HG02759 (cell line): ENCODE results near the gene ASXL2.
"Not testable (repeated sequence)": the region's sequence is repeated elsewhere in the genome, so short reads cannot be mapped to it uniquely, and the experiment has no call there.

Source experiments
- ATAC-seq: cut with Tn5 transposase; IDR thresholded peaks from one replicate; pipeline ENCODE4 v1.9.1; 2021; ENCODE audit warnings: mild to moderate bottlenecking, moderate library complexity; ENCODE audit not compliant: unreplicated experiment

Gene ASXL2

DNA sequence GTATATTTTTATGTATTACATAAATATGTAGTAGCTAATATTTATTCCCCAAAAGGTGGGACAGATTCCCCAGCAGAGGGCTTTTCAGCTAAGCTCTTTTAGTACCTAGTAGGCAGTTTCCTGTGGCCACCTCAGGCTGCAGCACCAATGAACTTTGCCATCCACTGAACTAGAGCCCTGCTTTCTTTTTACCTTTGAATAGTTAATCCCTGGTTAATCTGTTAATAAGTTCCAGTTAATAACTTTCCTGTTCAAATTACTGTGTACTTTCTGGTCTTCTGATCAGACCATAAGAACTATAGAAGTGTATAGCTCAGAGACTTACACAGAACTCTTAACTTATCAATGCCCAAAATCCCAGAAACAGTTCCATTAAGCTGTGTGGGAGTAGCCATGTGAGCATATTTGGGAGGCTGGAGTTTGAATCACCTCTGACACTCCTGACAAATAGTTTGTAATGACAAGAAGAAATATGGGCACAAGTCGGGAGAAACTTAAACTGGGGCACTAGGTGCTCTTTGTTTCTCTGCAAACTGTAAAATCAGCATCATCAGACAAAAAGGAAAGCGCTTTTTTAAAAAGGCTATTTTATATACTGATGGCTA, 40.0 kb downstream of the ASXL2 start:
- no peak for ATAC-seq

DNA sequence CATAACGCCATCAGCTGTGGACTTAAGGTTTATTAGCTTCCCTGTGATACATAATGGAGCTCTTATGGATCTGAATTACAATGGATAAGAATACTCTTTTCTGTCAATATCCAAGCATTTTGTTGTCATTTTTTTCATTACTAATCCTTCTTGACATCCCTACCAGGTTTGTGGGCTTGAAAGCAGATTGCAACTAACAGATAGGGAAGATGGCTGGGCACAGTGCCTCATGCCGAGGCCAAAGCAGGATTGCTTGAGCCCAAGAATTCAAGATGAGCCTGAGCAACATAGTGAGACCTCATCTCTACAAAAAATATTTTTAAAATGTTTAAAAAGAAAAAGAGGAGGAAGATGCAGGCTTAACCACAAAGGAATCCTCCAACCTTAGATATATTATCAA, 42.4 kb downstream of the ASXL2 start:
- no peak for ATAC-seq

DNA sequence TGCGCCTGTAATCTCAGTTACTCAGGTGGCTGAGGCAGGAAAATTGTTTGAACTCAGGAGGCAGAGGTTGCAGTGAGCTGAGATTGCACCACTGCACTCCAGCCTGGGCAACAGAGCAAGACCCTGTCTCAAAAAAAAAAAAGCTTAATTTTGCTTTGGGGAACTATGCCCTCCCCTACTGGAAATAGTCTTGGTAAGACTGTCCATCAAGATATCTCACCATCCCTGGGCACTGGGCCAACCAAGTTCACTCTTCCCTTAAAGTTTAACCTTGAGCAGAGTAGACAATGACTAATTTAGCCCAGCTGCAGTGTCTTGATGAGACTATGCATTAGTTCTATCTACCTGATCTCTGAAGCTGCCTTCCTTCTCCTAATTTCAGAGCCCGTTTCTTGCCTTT, 44.7 kb downstream of the ASXL2 start:
- ATAC-seq: no peak

DNA sequence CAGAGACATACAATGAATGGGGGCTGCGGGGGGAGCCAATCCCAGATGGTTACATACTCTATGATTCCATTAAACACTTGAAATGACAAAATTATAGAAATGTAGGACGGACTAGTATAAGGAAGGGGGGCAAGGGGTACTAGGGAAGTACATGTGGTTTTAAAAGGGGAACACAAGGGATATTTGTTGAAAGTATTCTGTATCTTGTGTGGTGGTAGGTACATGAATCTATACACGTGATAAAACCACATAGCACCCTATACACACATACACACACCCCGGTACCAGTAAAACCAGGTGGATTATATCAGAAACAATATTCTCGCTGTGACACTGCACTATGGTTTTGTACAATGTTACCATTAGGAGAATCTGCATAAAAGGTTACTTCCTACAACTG, 45.4 kb downstream of the ASXL2 start:
- no peak for ATAC-seq

DNA sequence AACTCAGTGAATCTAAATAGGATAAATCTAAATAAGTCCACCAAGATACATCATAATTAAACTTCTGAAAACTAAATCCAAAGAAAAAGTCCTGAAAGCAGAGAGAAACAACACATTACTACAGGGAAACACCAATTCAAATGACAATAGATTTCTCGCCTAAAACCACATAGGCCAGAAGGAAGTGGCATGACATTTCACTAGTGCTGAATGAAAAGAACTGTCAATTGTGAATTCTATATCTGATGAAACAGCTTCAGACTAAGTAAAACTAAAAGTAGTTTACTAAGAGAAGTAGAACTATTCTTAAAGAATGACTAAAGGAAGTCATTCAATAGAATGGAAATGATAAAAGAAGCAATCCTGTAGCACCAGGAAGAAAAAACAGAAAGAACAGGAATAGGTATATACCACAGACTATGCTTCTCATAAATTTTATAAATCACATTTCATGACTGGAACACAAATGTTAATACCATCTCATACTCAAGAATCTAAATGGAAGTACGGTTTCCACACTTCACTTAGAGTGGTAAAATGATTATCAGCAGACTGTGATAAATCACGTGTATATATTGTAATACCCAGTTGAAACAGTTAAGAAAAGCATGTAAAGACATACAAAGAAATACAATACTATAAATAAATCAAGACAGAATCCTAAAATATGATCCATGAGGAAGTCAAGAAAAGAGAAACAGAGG, 46.4 kb downstream of the ASXL2 start:
- ATAC-seq: no peak

DNA sequence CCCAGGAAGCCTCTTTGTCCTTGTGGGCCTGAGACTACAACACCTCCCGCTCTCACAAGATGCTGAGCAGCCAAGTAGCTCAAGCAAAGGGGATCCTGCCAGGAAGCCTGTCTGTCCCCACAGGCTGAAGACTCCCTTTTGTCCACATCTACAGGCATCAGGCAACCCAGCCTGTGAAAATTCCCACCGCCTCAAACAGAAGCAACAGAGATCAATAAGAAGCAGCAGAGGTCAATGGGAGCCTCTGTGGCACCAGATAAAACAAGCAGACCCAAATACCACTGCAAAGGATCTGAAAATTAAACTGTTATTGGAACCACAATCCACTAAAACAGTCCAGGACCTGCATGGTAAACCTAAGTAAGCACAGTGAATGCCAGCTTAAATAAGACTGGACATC, 48.5 kb downstream of the ASXL2 start:
- no peak for ATAC-seq

DNA sequence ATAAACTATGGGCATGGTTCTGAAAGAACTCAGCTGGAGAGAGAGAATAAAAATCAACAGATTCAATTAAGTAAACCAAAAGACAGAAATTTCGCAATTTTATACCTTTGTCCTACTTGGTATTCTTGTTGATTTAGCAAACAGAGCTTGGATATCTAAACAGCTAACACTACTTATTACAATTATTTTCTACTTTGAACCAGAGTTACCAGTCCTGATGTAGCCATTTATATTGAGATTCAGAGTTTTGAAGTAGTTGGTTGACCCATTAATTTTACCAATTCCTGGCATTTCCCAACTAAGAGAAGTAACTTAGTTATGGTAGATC, 48.9 kb downstream of the ASXL2 start:
- ATAC-seq: no peak

DNA sequence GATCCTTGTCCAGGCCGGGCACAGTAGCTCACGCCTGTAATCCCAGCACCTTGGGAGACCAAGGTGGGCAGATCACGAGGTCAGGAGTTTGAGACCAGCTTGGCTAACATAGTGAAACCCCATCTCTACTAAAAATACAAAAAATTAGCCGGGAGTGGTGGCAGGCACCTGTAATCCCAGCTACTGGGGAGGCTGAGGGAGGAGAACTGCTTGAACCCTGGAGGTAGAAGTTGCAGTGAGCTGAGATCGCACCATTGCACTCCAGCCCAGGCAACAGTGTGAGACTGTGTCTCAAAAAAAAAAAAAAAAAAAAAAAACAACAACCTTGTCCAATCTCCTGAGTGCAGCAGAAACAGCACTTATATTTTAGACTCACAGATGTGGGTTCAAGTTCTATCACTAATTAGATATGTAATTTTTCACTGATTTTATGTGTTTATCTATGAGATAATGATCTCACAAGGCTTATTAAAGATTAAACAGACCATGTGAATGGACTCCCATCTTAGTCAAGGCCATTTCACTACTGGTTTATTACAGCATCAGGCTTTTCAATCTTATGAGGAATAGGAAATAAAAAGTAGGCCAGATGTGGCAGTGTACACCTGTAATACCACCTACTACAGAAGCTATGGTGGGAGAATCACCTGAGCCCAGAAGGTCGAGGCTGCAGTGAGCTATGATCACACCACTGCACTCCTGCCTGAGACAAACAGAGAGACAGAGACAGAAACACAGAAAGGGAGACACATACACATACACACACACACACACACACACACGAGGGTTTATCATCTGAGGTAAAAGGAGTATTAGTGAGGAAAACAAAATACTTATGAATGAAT, 49.5 kb downstream of the ASXL2 start:
- not testable (repeated sequence) for ATAC-seq

DNA sequence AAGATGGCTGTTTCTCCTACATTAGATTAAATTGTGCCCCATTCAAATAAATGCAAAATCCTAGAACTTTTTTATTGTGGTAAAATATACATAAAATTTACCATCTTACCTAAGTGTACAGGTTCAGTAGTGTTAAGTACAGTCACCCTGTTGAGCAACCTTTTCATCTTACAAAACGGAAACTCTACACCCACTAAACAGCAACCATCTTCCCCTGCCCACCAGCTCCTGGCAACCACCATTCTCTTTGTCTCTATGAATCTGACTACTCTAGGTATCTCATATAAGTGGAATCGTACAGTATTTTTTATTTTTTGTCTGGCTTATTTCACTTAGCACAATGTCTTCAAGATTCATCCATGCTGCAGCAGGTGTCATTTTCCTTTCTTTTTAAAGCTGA, 53.0 kb downstream of the ASXL2 start:
- no peak for ATAC-seq

DNA sequence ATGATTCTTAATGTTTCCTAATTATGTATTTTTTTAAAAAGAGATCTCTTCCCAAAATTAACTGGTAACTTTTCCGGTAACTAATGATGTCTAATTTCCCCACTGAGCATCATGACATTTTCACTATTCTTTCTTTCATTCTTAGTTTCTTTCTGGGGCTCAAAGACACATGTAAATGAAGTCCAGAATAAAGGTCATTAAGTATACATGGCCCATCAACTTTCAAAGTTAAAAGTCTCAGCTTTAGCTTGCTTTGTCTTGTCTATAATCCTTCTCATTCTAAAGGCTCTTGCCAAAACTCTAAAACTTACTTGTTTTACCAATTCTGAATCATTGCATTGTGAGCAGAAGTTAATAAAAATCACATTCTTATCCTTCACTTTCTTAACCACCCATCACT, 53.6 kb downstream of the ASXL2 start:
- ATAC-seq: no peak

DNA sequence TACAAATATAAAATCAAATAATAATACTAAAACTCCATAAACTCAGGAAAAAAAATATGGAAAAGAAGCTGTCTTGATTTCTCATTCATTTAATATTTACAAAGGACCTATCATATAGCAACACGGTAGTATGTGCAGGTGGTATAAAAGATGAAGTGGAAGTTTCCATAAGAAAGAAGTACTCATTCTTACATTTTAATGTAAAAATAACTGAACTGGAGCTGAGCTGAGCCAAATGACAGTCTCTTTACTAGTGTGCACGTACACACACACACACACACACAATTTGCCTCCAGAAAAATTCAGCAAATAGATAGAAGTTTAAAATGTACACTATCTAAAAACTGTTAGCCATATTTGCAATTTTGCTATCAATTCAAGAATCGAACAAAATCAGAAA, 54.1 kb downstream of the ASXL2 start:
- no peak for ATAC-seq

DNA sequence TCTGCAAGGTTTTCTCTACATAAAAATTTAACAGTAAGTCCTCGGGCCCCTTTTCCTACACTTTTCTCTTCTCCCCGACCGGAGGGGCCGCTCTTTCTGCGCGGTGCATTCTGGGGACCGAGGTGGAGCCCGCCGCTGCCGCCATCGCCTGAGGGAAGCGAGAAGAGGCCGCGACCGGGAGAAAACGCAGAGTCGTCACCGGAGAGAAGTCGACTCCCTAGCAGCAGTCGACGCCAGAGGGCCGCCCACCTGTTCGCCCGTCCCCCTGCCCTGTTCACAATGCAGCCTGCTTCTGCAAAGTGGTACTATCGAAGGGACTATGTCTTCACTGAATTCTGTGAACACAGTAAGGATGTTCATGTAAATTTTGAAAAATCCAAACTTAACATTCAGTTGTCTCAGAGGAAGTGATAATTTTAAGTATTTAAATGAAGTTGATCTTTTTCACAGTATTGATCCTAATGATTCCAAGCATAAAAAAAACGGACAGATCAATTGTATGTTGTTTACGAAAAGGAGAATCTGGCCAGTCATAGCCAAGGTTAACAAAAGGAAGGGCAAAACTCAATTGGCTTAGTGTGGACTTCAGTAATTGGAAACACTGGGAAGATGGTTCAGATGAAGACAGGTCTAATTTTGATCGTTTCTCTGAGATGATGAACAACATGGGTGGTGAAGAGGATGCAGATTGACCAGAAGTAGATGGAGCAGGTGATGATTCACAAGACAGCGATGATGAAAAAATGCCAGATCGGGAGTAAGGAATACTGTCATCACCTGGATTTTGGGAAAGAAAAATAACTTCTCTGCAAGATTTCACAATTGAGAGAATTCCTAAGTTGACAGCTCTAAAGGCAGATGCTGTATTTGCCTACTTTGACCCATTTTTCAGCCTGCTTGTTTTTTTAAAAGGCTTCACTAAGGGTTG, 55.8 kb downstream of the ASXL2 start:
- ATAC-seq: no peak

DNA sequence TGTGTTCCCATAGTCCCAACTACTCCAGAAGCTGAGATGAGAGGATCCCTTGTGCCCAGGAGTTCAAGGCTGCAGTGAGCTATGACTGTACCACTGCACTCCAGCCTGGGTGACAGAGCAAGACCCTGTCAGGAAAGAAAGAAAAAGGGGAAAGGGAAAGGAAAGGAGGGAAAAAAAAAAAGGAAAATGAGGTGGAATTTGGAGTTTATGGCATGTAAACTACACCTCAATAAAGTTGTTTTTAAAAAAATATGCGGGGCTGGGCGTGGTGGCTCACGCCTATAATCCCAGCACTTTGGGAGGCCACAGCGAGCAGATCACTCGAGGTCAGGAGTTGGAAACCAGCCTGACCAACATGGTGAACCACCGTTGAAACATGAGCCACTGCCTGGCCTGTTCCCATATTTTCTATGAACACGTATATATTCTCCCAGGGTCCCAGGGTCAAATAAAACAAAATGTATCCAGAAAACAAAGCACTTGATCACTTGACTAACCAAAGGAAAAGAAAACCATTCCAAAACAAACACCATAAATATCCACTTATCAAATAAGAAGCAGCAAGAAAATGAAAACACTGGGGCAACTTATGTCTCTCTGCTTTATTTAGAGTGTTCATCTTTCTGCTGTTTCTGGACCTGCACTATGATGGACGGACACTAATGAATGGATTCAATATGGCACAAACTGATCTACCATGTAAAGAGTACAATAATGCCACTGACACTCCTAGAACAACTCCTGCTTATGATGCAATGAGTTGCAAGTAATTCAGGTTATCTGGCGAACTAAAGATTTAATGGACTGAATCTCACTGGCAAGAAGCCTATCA, 56.8 kb downstream of the ASXL2 start:
- no peak for ATAC-seq

DNA sequence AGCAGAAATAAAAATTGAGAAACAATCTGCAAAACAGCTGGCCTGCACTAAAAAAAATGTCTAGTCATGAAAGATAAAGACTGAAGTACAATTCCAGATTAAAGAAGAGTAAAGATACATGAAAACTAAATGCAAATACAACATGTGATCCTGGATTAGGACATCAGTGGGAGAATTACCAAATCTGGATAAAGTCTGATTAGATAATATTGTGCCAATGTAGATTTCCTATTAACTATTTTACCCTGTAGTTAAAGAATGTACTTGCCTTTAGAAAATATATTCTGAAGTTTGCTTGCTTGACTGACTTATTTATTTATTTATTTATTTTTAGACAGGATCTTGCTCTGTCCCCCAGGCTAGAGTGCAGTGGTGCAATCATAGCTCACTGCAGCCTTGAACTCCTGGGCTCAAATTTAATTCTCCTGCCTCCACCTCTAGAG, 58.7 kb downstream of the ASXL2 start:
- no peak for ATAC-seq

DNA sequence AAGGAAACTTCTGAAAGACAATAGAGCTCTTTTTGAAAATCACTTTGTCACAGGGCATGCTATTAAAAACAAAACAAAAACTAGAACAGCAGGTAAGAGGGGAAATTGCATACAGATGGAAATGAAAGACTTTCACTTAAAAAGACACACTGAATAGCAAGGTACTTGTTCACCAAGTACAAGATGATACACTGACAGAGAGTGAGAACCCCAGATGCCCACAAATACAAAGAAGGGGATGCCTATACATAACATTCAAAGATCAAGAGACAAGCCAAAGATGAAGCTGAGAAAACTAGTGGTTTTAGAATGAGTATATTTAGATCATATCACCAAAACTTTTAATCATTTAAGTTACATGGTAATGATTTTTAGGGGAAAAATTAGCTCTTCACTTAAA, 60.7 kb downstream of the ASXL2 start:
- peak; percentile 60 for ATAC-seq

DNA sequence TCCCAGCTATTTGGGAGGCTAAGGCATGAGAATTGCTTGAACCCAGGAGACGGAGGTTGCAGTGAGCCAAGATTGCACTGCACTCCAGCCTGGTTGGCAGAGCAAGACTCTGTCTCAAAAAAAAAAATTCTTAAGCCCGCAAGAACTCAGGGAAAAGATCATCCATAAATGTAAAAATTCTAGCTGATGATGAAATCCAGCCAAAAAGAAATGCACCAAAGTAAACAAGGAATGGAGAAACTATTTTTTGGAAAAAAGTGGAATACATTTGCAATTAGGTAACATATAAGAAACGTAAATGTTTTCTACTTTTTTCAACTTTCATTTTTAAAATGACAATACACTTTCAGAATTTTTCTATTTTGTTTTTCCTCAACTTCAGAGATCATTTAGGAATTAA, 61.3 kb downstream of the ASXL2 start:
- no peak for ATAC-seq

DNA sequence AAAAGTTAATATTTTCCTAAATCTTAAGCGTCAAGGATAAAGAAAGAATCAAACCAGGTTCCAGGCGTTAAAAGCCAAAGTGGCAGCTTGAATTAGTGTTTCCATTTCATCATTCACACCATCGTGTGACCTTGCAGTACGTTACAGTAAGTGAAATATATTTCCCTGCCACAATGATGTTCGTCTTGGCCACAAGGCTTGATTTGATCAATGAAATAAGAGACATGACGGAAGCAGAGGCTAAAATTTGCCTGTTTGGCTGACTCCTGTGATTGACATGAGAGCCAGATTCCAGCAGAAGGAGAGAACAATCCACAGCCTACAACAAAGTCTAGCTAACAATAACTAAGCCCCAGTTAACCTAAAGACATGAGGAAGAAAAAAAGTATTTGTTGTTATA, 62.0 kb downstream of the ASXL2 start:
- no peak for ATAC-seq

DNA sequence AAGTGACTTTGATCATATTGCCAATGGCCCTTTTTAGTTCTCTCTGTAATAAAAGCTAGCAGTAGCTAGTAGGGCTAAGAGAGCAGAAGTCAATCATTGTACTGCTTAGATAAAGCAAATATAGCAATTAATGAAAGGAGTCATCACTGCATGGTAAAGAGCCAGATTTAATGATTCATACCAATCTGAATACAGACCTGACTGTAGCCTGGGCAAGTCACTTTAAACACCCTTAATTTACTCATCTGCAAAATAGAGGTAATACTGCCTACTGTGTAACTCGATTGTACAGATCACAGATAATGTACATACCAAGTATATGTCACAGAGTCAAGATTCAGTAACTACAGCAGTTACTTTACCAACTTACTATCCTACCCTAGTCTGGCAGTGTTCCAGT, 63.6 kb downstream of the ASXL2 start:
- no peak for ATAC-seq

DNA sequence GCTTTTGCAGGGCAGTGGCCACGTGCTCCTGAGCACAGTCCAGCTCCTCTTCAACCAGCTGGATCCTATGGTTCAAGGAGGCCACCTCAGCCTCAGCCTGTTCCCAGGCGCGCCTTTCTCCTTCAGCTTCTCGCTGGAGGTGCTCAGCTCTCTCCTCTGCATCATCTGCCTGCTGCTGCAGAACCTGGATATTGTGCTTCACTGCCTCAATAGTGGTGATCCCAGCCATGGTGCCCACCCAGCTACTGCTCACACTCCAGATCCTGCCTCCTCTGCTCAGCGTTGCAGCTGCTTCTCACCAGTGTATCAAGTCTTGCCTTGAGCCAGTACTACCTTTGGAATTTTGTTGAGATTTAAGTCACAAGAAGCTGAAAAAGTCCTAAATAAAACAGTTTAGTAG, 67.9 kb downstream of the ASXL2 start:
- ATAC-seq: no peak

DNA sequence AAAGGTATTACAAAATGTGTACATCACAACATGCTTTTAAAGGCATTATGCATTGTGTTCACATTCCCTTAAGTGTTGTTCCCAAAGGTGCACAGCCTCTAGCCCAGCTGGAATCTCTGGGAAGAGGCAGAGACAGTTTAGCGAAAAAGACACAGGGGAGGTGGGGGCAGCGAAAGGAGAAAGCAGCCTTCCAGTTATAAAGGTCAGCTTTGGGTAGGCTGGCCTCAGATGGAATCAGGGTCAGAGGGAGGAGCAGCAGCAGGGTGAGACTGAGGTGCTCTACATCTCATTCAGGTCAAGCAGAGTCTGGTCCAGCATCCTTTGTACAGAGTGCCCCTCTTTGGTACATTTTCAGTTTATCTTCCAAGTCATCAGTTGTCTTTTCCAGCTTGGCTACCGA, 68.6 kb downstream of the ASXL2 start:
- ATAC-seq: no peak
